Left lung (tissue), 10 donors: ENCODE data around the gene MITD1. TPM values are rescaled to one million over a fixed set of nuclear protein-coding genes. Genes with fewer than 3 reads are reported as not detected.
"Not testable (repeated sequence)": the region's sequence is repeated elsewhere in the genome, so short reads cannot be mapped to it uniquely, and the experiment has no call there.

Experiments used
- ATAC-seq: fragments of 200-7000 bp; cut with Tn5 transposase; one replicate; pipeline ENCODE4 v1.9.1; 2020; ENCODE audit warnings: moderate library complexity
- DNase-seq, 4 donors: peaks; one replicate each; pipeline ENCODE4 v3.0.0-alpha.2; 2013 to 2020
- H3K27ac ChIP-seq, 2 donors: fragments of 200-600 bp; sonication (generic) in 1 of 2; one replicate each; pipeline versions ENCODE4 v1.5.0 to v1.8.0; 2020 to 2021
- H3K27me3 ChIP-seq, 2 donors: fragments of 200-600 bp; sonication (generic) in 1 of 2; one replicate each; pipeline versions ENCODE4 v1.5.0 to v1.8.0; 2020 to 2021
- H3K36me3 ChIP-seq, 2 donors: fragments of 200-600 bp; sonication (generic) in 1 of 2; one replicate each; pipeline versions ENCODE4 v1.5.0 to v1.8.0; 2020 to 2021
- H3K4me1 ChIP-seq, 2 donors: fragments of 200-600 bp; one replicate each; pipeline ENCODE4 v1.8.0; 2021
- H3K4me3 ChIP-seq, 2 donors: fragments of 200-600 bp; sonication (generic) in 1 of 2; one replicate each; pipeline versions ENCODE4 v1.5.0 to v1.8.0; 2020 to 2021; ENCODE audit warnings: mild to moderate bottlenecking in 1 of 2
- H3K9me3 ChIP-seq, 2 donors: fragments of 200-600 bp; sonication (generic) in 1 of 2; one replicate each; pipeline versions ENCODE4 v1.5.0 to v1.8.0; 2020 to 2021
- CTCF ChIP-seq, 2 donors: fragments of 200-600 bp; sonication (generic) in 1 of 2; IDR thresholded peaks; one replicate each; pipeline versions ENCODE4 v1.5.0 to v1.8.0; 2021; ENCODE audit warnings: antibody characterized with exemption in 2 of 2
- intact Hi-C, 2 donors: fragments of 100-400 bp; cut with DNase I; formaldehyde crosslinking; loops; one replicate each; pipeline versions ENCODE4 v1.11.2 to v1.14.2; 2022
- polyA plus RNA-seq, 6 donors: library from polyadenylated mRNA; unstranded; fragments of 120-200 nt; gene quantifications; one replicate each; pipeline ENCODE4 v1.2.1, GENCODE V29; 2013; ENCODE audit not compliant: insufficient read length in 6 of 6
- total RNA-seq, 2 donors: library from RNA; stranded (reverse); fragmentation: NEBNext Ultra II Directional; extraction: Animal tissue kit (Norgen Biotek cat#: 25700); gene quantifications; one replicate each; pipeline ENCODE4 v1.2.1, GENCODE V29; 2021
- donor health status: DM: no; HTN: yes; CAD: no.
- donor health status: DM: no; HTN: no; CAD: no.

The MITD1 gene
- total and polyA plus RNA-seq, 8 donors: 20.1 to 62.7 (median 46.4) TPM

- peak overlapping the region in 1 of 2 donors; percentile 33 for H3K27ac ChIP-seq
- intact Hi-C loops: no loop called here
- TF ChIP-seq CTCF (IDR thresholded peaks at IDR 0.05): no peak
Observed at GRCh38 chr2:99150706-99151105, 30.2 kb downstream of the MITD1 start.

DNA sequence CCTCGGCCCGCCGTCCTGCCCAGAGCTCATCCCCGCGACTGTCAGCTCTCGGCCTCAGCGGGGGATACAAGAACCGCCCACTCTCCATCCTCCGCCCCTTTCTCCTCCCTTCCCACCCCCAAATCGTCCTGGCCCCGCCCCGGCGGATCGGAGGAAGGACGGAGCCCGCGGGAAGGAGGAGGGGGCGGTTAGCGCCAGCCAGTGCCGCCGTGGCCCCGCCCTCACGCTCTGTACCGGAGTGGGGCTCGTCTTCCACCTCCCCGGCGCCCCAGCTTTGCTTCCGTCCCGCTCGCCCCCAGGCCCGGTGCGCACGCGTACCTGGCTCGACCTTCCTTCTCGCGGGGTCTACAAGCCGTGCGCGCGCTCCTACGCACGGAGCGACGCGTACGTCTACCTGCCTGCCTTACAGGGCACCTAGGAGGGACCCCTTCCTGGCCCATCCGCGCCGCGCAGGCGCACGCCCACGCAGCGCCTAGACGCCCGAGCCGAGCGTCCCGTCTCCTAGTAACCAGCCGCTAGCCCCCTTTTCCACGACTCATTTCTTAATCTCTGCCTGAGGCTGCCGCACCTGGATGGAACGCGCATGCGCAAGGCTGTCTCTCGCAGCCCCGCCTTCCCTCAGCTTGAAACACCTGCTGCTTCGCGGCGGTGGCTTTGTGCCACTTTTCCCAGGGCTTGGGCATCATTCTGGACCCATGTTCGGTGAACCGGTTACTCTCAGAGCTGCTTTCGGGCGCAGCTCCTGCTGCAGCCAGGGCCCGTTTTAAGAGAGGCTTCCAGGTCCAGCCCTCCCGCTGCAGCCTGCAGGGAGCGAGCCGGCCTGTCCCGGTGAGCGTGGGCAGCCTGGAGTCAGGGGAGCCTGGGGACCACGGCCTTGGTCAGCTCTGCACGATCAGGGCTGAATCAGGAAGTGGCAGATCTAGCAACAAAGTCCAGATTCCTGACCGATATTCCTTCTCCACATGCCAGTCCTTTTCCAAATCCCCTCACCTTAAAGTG is 39.4 kb downstream of the MITD1 start, which contains the start of gene C2orf15:
Gene C2orf15, plus strand, starts transcription at position 598 of the 999 bp plus-strand sequence. CDS start 8,852 bp downstream, outside the sequence.
- intact Hi-C loops: no loop called here
- ATAC-seq (peak; percentile 98), DNase-seq (peak; percentile 87 to 100 (median 95))
- no peaks in the 10 kb centered on the region for H3K27me3 ChIP-seq
- no peak for TF ChIP-seq CTCF (IDR thresholded peaks at IDR 0.05)
- H3K27ac ChIP-seq: peak within 1 kb of the TSS; percentile 73 to 86
- H3K9me3 ChIP-seq: no peaks in the 10 kb centered on the region
- H3K4me3 ChIP-seq: peak within 1 kb of the TSS; percentile 67 to 92
- H3K4me1 ChIP-seq: peaks cover 4 to 18% of the 10 kb centered on the region in 2 donors
- H3K36me3 ChIP-seq: no peaks in the 10 kb centered on the region

More at GRCh38 chr2:99150706-99151105, 30.2 kb downstream of the MITD1 start:
- Histone ChIP-seq H3K4me3 (no peak overlapping the region), H3K9me3 (no peaks in the 10 kb centered on the region), H3K36me3 (no peaks in the 10 kb centered on the region), H3K4me1 (peaks cover 2 to 26% of the 10 kb centered on the region in 2 donors), H3K27me3 (no peaks in the 10 kb centered on the region)
- DNase-seq (no peak), ATAC-seq (no peak)

- peak overlapping the region; percentile 67 to 92 for H3K4me3 ChIP-seq
- no peaks in the 10 kb centered on the region for H3K27me3 ChIP-seq
- DNase-seq: no peak
- H3K4me1 ChIP-seq: peaks cover 4 to 18% of the 10 kb centered on the region in 2 donors
- H3K27ac ChIP-seq: peak overlapping the region; percentile 73 to 86
- H3K36me3 ChIP-seq: no peaks in the 10 kb centered on the region
- ATAC-seq: peak; percentile 57
- no peaks in the 10 kb centered on the region for H3K9me3 ChIP-seq
- TF ChIP-seq CTCF (IDR thresholded peaks at IDR 0.05): no peak
- intact Hi-C loops: no loop called here
Observed at GRCh38 chr2:99140860-99141109, 40.1 kb downstream of the MITD1 start.

- DNase-seq: no peak
- no peak for ATAC-seq
- no peaks in the 10 kb centered on the region for H3K27me3 ChIP-seq
- peaks cover 4 to 18% of the 10 kb centered on the region in 2 donors for H3K4me1 ChIP-seq
- intact Hi-C loops: no loop called here
- no peaks in the 10 kb centered on the region for H3K36me3 ChIP-seq
- H3K4me3 ChIP-seq: peak overlapping the region; percentile 67 to 92
- H3K9me3 ChIP-seq: no peaks in the 10 kb centered on the region
- no peak for TF ChIP-seq CTCF (IDR thresholded peaks at IDR 0.05)
- peak overlapping the region; percentile 73 to 86 for H3K27ac ChIP-seq
Observed at GRCh38 chr2:99140056-99140859, 40.6 kb downstream of the MITD1 start.

- no peak overlapping the region for H3K27ac ChIP-seq
- peaks cover 4 to 18% of the 10 kb centered on the region in 2 donors for H3K4me1 ChIP-seq
- no peak for TF ChIP-seq CTCF (IDR thresholded peaks at IDR 0.05)
- no peak overlapping the region for H3K4me3 ChIP-seq
- no peak for ATAC-seq
- DNase-seq: no peak
- intact Hi-C loops: no loop called here
- H3K9me3 ChIP-seq: no peaks in the 10 kb centered on the region
- no peaks in the 10 kb centered on the region for H3K27me3 ChIP-seq
- H3K36me3 ChIP-seq: no peaks in the 10 kb centered on the region
Observed at GRCh38 chr2:99139003-99139402, 41.9 kb downstream of the MITD1 start.

DNA sequence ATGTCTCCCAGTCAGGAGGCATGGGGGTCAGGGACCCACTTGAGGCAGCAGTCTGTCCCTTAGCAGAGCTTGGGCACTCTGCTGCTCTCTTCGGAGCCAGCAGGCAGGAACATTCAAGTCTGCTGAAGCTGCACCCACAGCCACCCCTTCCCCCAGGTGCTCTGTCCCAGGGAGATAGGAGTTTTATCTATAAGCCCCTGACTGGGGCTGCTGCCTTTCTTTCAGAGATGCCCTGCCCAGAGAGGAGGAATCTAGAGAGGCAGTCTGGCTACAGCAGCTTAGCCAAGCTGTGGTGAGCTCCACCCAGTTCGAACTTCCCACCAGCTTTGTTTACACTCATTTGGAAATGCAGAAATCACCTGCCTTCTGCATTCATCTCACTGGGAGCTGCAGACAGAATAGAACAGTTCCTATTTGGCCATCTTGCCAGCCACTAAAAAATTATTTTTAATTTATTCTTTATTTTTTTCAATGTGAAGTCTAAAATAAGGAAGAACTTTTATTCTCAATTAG is 45.8 kb downstream of the MITD1 start:
- H3K36me3 ChIP-seq, H3K4me1 ChIP-seq, DNase-seq, intact Hi-C loops, H3K4me3 ChIP-seq, H3K27ac ChIP-seq, ATAC-seq, H3K27me3 ChIP-seq: not testable (repeated sequence)
- H3K9me3 ChIP-seq: peaks cover 0 to 27% of the 10 kb centered on the region in 2 donors
